22Rv1 (cell line): Measurements from ENCODE around the gene NKX1-1.

Source experiments
- H3K27ac ChIP-seq: fragments of 450-650 bp; 2 replicates; pipeline ENCODE4 v1.5.1; 2017
- ZFX ChIP-seq: fragments of 450-650 bp; IDR thresholded peaks from 2 replicates; pipeline ENCODE4 v1.6.1; 2017; ENCODE audit warnings: antibody characterized with exemption, borderline replicate concordance
- TF ChIP-seq, protein P1 (sequence below): fragments of 450-650 bp; IDR thresholded peaks from 2 replicates; pipeline ENCODE4 v1.5.1; 2017; ENCODE audit warnings: mild to moderate bottlenecking

The NKX1-1 gene

DNA sequence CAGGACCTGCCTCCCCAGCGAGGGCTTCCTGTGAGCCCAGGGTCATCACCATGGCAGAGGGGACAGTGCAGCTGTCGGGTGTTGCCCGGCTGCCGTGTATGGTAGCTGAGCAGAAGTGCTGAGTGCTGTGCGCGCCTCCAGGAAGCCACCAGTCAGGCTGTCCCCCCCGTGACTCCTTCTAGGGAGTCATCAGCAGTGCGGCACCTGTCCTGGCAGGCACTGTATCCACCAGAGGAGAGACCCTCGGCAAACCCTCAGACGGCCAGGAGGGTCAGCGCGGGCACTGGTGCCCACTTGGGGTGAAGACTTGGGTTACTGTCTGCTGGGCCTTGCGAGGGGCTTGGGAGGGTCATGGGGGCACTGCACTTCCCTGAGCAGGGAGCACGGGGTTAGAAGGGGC lies 50.9 kb downstream of the NKX1-1 start:
- TF ChIP-seq ZFX: no peak
- TF ChIP-seq, protein P1, sequence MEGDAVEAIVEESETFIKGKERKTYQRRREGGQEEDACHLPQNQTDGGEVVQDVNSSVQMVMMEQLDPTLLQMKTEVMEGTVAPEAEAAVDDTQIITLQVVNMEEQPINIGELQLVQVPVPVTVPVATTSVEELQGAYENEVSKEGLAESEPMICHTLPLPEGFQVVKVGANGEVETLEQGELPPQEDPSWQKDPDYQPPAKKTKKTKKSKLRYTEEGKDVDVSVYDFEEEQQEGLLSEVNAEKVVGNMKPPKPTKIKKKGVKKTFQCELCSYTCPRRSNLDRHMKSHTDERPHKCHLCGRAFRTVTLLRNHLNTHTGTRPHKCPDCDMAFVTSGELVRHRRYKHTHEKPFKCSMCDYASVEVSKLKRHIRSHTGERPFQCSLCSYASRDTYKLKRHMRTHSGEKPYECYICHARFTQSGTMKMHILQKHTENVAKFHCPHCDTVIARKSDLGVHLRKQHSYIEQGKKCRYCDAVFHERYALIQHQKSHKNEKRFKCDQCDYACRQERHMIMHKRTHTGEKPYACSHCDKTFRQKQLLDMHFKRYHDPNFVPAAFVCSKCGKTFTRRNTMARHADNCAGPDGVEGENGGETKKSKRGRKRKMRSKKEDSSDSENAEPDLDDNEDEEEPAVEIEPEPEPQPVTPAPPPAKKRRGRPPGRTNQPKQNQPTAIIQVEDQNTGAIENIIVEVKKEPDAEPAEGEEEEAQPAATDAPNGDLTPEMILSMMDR: no peak
- no peak overlapping the region for H3K27ac ChIP-seq

DNA sequence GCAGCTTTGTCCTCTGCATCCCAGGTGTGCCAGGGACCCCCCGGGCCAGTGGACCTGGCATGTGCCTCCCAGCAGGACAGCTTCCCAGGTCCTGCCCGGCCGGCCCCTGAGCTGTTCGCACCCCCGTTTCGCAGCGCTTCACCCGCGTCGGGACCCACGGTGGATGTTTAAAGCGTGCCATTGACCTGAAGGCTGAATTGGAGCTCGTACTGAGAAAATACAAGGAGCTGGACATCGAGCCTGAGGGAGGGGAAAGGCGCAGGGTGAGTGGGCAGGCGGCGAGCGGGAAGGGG lies 51.3 kb downstream of the NKX1-1 start:
- TF ChIP-seq, protein P1: no peak
- TF ChIP-seq ZFX: no peak
- no peak overlapping the region for H3K27ac ChIP-seq

DNA sequence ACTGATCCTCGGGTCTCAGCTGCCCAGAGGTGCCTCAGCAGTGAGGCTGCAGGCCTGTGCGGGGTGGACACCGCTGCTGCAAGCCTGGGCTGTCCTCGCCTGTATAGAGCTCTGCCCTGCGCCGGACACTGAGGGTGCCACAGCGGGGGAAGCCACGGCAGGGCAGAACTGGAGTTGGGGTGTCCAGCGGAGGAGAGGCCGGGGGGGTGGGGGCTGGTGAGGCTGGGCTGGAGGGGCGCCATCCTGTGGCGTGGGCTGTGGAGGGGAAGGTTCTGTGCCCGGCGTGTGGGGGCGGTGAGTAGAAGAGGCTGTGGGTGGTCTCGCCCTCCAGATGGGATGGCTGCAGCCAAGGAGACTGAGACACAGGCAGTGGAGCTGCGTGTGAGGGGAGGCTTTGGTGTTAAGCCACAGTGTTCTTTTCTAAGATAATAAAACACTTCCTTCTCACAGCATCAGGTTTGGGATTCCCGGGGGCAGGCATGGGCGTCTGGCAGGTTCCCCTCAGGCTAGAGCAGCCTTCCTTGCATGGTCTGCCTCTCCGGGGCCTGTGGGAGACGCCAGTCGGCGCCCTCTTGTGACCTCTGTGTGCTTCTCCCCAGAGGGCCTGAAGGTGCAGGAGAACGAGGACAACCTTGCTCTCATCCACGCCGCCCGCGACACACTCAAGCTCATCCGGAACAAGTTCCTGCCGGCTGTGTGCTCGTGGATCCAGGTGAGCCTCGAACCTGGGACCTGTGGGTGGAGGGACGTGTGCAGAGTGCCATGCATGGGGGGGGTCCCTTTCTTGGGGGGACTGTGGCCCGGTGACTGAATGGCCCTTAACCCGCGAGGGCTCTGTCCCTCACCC lies 51.9 kb downstream of the NKX1-1 start:
- H3K27ac ChIP-seq: no peak overlapping the region
- TF ChIP-seq ZFX: no peak
- TF ChIP-seq, protein P1: no peak

DNA sequence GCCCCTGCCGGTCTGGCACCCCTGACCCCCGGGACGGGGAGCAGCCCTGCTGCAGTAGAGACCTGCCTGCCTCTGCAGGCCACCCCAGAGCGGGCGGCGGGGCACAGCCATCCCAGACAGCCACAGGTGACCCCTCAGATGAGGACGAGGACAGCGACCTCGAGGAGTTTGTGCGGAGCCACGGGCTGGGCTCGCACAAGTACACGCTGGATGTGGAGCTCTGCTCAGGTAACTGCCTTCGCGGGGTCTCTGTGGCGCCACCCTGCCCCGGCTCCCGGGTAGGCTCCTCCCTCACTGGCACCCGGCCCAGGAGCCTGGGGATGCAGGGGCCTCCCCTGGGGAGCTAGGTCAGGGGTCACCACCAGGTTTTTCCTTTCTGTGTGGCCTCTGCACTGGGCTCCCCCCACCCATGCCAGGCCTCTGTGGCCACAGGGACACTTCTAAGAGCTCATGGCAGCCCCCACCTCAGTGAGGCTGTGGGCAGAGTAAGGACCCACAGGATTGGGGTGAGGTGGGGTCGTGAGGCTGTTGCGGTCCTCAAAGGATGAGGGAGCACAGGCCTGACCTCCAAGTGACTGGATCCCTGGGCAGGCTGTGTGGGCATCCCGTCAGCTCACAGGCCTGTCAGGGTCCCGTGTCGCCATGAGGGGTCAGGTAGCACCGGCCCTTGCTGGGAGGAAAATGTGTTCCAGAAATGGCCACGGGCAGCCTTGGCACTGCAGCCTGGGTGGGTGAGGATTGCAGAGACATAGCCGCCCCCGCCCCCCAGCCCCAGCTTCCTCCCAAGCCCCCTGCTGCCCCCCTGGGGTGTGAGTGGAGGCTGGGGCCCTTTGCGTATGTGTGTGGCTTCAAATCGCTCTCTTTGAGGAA lies 52.8 kb downstream of the NKX1-1 start:
- TF ChIP-seq ZFX: no peak
- TF ChIP-seq, protein P1: no peak
- no peak overlapping the region for H3K27ac ChIP-seq
